Measurements from ENCODE around the gene ABCF1. TPM values are rescaled to one million over a fixed set of nuclear protein-coding genes. Genes with fewer than 3 reads are reported as not detected.

ABCF1 gene
- total RNA-seq, 1 donor from 2014 or later, result 57.2 TPM

GRCh38 chr6:30603961-30604360, 32.7 kb downstream of the ABCF1 start:
- TF ChIP-seq, protein P1, sequence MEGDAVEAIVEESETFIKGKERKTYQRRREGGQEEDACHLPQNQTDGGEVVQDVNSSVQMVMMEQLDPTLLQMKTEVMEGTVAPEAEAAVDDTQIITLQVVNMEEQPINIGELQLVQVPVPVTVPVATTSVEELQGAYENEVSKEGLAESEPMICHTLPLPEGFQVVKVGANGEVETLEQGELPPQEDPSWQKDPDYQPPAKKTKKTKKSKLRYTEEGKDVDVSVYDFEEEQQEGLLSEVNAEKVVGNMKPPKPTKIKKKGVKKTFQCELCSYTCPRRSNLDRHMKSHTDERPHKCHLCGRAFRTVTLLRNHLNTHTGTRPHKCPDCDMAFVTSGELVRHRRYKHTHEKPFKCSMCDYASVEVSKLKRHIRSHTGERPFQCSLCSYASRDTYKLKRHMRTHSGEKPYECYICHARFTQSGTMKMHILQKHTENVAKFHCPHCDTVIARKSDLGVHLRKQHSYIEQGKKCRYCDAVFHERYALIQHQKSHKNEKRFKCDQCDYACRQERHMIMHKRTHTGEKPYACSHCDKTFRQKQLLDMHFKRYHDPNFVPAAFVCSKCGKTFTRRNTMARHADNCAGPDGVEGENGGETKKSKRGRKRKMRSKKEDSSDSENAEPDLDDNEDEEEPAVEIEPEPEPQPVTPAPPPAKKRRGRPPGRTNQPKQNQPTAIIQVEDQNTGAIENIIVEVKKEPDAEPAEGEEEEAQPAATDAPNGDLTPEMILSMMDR (IDR thresholded peaks at IDR 0.05; ENCODE audit: unreplicated experiment), result no peak
- peaks cover 14% of the 10 kb centered on the region for H3K27me3 Mint-ChIP-seq (ENCODE audit: unreplicated experiment)
- no peak for DNase-seq (ENCODE audit: low spot score)
- peaks cover 44% of the 10 kb centered on the region for H3K4me1 Mint-ChIP-seq (ENCODE audit: unreplicated experiment)
- peak overlapping the region; percentile 60 for H3K4me3 Mint-ChIP-seq (ENCODE audit: unreplicated experiment)
- peak overlapping the region; percentile 81 for H3K27ac Mint-ChIP-seq (ENCODE audit: unreplicated experiment)
- H3K9me3 Mint-ChIP-seq (ENCODE audit: unreplicated experiment), result no peaks in the 10 kb centered on the region
- peaks cover 62% of the 10 kb centered on the region for H3K36me3 Mint-ChIP-seq (ENCODE audit: low read depth, unreplicated experiment)

DNA sequence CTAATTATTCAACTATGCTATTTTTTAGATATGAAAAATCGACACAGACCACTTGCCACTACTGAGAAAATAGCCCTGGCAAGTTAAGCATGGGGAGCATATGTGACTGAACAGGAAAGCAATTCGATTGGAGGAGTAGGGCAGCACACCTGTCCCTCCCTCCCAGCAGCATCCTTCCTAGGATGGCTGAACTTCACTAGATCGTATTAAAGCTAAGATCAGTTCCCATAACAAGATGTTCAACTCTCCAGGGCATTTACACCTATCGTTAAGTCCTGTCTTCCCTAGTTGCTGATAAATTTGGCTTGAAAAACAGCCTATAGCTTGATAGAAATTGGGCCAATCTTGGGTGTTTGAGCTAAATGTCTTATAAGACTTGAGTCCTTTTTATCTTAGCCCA, 38.8 kb downstream of the ABCF1 start:
- Mint-ChIP-seq H3K4me1 (ENCODE audit: unreplicated experiment) (peaks cover 26% of the 10 kb centered on the region), H3K9me3 (ENCODE audit: unreplicated experiment) (no peaks in the 10 kb centered on the region), H3K4me3 (ENCODE audit: unreplicated experiment) (no peak overlapping the region), H3K36me3 (ENCODE audit: low read depth, unreplicated experiment) (peaks cover 36% of the 10 kb centered on the region), H3K27me3 (ENCODE audit: unreplicated experiment) (peaks cover under 1% of the 10 kb centered on the region), H3K27ac (ENCODE audit: unreplicated experiment) (no peak overlapping the region)
- TF ChIP-seq, protein P1 (IDR thresholded peaks at IDR 0.05; ENCODE audit: unreplicated experiment), result no peak
- no peak for DNase-seq (ENCODE audit: low spot score)

DNA sequence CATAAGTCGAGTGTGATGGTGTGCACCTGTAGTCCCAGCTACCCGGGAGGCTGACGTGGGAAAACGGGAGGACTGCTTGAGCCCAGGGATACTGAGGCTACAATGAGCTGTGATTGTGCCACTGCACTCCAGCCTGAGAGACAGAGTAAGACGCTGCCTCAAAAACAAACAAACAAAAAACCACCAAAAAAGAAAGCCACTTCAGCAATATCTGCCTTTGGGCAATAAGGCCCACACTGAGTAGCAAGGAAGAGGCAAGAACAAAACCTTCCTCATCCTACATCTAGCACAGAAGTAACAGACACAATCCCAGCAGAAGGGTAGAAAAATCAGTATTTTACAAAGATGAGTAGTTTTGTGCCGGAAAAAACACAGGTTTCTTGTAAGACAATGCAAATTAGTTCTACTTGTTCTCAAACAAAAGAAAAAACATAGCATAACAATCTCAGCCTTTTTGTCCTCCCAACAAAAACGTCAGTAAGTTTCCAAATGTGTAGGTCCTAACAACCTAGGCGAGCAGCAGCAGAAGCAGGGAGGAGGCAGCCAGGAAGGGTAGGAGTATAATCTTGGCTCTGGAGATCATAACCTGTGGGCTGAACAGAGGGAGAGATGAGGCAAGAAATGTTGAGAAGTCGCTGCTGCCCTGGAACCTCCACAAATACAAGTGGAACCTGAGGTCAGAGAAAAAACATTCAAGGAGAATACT, 40.1 kb downstream of the ABCF1 start:
- Mint-ChIP-seq H3K27ac (ENCODE audit: unreplicated experiment) (peak overlapping the region; percentile 49), H3K4me1 (ENCODE audit: unreplicated experiment) (peaks cover 31% of the 10 kb centered on the region), H3K27me3 (ENCODE audit: unreplicated experiment) (peaks cover 12% of the 10 kb centered on the region), H3K4me3 (ENCODE audit: unreplicated experiment) (no peak overlapping the region), H3K36me3 (ENCODE audit: low read depth, unreplicated experiment) (peaks cover 40% of the 10 kb centered on the region), H3K9me3 (ENCODE audit: unreplicated experiment) (no peaks in the 10 kb centered on the region)
- TF ChIP-seq, protein P1 (IDR thresholded peaks at IDR 0.05; ENCODE audit: unreplicated experiment), result no peak
- no peak for DNase-seq (ENCODE audit: low spot score)

DNA sequence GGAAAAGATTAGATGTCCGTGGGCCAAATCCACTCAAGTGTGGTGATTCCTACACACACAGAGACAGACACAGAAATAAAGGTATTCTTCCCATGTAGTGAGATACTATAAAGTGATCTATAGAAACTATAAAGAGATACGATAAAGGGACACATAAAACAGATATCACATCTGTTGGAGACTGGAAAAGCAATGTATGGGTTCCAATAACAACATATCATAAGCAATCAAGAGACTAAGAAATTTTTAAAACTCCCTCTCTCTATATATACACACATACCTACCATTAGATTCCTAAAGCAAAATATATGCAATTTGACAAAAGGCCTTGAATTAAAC, 40.6 kb downstream of the ABCF1 start:
- TF ChIP-seq, protein P1 (IDR thresholded peaks at IDR 0.05; ENCODE audit: unreplicated experiment), result no peak
- peak overlapping the region; percentile 49 for H3K27ac Mint-ChIP-seq (ENCODE audit: unreplicated experiment)
- peaks cover 14% of the 10 kb centered on the region for H3K27me3 Mint-ChIP-seq (ENCODE audit: unreplicated experiment)
- no peaks in the 10 kb centered on the region for H3K9me3 Mint-ChIP-seq (ENCODE audit: unreplicated experiment)
- DNase-seq (ENCODE audit: low spot score), result no peak
- H3K4me1 Mint-ChIP-seq (ENCODE audit: unreplicated experiment), result peaks cover 31% of the 10 kb centered on the region
- H3K36me3 Mint-ChIP-seq (ENCODE audit: low read depth, unreplicated experiment), result peaks cover 40% of the 10 kb centered on the region
- H3K4me3 Mint-ChIP-seq (ENCODE audit: unreplicated experiment), result no peak overlapping the region

DNA sequence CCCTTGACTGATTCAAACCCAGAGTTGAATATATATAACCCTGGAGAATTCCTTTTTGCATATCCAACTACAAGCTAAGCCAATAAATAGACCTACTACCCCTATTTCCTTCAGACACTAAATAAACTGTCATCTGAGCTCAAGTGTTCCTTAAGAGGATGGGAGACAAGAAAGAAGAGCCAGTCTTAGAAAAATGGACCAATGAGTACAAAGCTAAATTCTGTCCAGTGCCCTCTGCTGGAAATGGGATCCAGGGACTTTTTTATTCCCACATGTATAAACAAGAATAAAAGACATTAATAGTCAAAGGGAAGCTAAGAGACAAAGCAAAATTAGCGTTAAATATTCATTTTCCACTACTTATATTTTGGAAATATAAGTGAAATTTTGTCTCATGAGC, 41.0 kb downstream of the ABCF1 start:
- no peak overlapping the region for H3K27ac Mint-ChIP-seq (ENCODE audit: unreplicated experiment)
- peaks cover 42% of the 10 kb centered on the region for H3K36me3 Mint-ChIP-seq (ENCODE audit: low read depth, unreplicated experiment)
- H3K9me3 Mint-ChIP-seq (ENCODE audit: unreplicated experiment), result no peaks in the 10 kb centered on the region
- TF ChIP-seq, protein P1 (IDR thresholded peaks at IDR 0.05; ENCODE audit: unreplicated experiment), result peak; percentile 26
- peaks cover 34% of the 10 kb centered on the region for H3K4me1 Mint-ChIP-seq (ENCODE audit: unreplicated experiment)
- DNase-seq (ENCODE audit: low spot score), result no peak
- peaks cover 17% of the 10 kb centered on the region for H3K27me3 Mint-ChIP-seq (ENCODE audit: unreplicated experiment)
- no peak overlapping the region for H3K4me3 Mint-ChIP-seq (ENCODE audit: unreplicated experiment)

All from endothelial cell (in vitro differentiated cells).